Measurements from ENCODE around the gene POC1B.

POC1B gene

DNA sequence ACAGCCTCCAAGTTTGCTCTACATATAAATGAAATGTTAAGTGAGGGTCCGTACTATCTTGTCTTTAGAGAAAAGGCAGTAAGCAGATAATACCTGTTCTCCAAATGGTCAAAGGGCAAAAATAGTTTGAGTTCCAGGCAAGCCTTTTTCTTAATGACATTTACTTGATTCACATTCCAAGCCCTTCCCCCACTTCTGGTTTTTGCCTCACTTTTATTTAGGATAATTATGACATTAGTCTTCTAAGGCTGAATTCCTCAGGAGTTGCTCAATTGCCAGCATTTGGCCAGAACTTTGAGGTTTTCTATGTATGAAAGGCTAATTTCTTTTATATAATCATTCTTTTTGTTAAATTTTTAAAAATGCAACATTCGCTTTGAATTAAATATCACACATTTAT is 111.0 kb downstream of the POC1B start:
- peak; percentile 11 for DNase-seq

DNA sequence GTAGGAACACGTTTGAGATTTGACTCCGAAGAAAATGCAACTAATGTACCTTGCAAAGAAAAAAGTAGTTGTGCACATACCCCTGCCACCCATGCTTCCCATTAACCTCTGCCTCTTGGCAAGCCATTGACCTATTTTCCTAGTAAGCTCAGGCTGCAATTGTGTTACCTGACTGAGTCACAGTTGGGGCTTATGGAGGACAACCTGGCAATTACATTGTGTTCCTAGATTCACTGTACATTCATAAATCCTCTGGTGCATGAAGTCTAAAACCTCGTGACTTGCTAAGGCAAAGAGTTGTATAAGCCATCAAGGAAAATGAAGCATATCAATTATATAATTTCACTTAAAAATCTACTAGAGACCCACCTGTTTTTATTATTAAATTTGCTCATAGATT is 111.5 kb downstream of the POC1B start:
- no peak for DNase-seq

DNA sequence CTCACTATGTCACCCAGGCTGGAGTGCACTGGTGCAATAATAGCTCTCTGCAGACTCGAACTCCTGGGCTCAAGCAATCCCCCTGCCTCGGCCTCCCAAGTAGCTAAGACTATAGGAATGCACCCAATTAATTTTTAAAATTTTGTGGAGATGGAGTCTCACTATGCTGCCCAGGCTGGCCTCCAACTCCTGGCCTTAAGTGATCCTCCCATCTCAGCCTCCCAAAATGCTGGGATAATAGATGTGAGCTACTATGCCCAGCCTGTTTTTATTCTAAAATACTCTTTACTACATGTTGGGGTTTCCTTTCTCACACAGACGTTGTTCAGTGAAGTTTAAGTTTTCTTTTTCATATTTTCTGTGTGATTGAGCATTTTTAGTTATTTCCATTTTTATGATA is 112.6 kb downstream of the POC1B start:
- no peak for DNase-seq

DNA sequence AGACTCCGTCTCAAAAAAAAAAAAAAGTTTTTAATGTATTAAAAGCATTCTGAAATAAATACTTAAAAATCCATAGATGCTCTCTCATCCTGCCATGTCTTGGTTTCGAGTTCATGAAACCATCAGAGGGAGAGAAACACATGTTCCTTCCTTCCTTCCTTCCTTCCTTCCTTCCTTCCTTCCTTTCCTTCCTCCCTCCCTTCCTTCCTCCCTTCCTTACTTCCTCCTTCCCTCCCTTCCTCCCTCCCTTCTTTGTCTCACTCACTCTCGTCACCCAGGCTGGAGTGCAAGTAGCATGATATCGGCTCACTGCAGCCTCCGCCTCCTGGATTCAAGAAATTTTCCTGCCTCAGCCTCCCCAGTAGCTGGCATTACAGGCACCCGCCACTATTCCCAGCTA is 113.2 kb downstream of the POC1B start:
- DNase-seq = no peak

DNA sequence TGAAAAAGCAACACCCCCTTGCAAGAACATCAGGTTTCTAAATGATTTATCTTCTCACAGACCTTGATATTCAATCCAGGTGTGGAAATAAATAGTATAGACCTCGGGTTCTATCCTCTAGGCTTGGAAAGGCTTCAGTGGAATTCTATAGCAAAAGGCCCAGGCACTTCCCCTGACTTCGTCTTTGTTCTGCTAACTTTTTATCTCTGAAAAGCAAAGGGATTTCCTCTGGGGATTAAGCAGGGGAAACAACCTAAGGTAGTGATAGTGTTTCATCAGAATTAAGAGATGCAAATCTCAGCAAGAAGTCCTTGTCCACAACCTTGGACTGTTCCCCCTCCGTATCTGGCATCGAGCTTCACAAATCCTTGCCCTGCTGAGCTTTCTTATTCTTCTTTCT is 114.0 kb downstream of the POC1B start:
- no peak for DNase-seq

DNA sequence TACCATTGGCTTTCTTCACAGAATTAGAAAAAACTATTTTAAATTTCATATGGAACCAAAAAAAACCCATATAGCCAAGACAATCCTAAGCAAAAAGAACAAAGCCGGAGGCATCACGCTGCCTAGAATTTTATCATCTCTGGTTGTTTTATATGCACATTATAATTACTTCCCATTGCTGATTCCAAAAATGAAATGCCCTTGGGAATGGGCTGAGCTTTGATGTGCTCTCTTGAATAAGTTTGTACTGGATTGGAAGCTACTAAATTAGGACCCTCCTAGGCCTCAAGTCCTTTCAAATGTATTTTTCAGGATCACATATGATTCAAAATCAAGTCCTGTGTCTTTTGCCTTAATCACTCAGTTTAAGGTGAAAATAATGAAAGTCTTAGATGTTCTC is 114.6 kb downstream of the POC1B start:
- DNase-seq = no peak

DNA sequence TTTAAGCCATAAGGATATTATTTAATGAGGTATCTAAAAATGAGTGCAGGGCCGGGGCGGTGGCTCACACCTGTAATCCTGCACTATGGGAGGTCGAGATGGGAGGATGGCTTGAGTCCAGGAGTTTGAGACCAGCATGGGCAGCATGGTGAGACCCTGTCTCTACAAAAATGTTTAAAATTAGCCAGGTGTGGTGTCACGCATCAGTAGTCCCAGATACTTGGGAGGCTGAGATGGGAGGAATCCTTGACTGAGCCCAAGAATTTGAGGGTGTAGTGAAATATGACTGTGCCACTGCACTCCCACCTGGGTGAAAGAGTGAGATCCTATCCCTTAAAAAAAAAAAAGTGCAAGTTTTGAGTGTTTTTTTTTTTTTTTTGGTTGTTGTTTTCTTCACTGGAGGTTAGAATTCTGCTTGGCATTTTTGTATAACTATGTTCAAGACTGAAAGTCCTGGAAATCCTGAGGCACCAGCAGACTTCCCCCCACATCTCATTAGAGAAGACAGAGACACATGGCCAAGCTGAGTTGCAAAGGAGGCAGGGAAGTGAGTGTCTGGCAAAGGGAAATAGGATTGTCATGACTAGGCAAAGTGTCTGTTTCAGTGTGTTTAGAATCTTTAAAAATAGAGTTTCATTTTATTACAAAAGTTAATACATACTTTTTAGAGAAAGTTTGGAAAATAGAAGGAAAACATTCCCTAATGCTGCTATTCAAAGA is 120.1 kb downstream of the POC1B start:
- DNase-seq = no peak

DNA sequence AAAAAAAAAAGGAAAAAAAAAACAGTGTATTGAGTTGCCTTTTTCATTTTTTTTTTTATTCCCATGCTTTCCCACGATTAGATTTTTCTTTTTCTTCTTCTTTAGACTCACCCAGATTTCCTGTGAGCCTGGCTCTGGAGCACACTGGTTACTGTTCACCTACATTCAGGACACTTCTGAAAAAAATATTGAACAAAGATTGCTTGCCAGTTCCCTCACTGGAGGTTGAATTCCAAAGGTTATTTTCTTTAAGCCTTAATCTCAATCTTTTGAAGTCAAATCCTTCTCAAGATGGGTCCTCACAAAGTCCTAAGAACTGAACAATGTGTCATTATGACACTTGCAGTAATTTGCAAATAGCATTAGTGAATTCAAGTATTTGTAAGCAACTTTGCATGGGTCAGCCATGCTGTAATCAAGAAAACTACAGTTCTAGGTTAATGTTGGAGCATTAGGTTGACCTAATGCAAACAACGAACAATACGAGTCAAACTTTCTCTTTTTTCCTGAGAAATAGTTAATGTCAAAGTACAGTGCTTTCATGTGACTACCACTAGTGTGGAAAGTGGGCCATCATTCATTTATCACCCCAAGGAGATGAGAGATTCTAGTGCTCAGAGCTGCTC is 124.3 kb downstream of the POC1B start:
- DNase-seq = no peak

DNA sequence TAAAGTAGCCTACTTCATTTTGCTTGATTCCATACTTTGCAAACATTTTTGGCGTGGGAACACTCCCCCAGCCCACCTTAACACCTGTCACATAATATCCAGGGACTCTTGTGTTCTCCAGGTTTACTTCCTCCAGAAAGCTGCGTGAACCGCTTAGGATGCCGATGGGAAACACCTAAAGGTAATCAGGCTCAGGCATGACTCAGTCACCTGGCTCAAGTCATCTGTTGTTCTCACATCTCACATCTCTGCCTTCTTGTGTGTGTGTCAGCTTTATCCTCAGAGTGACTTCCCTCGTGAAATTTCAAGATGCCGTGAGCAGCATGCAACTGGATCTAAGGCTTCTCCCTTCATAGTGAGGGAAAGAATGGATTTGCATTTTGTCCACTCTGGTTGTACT is 125.4 kb downstream of the POC1B start:
- DNase-seq = no peak

DNA sequence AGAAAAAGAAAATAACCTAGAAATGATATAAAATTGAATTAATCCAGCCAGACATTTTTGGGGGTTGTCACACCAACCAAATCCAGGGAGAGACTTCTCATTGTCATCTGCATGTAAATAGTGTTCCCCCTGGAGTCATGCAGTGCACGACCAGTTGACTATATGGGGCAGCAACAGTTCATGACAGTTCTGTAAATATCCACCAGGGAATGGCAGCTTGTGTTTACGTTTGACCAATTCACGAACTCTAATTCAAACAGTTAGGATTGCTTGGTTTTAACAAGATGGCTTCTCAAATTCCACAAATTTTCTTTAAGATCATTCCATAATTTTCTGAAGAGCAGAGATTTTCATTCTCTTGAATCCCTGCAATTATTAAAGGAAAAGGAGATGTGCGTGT is 130.1 kb downstream of the POC1B start:
- no peak for DNase-seq

DNA sequence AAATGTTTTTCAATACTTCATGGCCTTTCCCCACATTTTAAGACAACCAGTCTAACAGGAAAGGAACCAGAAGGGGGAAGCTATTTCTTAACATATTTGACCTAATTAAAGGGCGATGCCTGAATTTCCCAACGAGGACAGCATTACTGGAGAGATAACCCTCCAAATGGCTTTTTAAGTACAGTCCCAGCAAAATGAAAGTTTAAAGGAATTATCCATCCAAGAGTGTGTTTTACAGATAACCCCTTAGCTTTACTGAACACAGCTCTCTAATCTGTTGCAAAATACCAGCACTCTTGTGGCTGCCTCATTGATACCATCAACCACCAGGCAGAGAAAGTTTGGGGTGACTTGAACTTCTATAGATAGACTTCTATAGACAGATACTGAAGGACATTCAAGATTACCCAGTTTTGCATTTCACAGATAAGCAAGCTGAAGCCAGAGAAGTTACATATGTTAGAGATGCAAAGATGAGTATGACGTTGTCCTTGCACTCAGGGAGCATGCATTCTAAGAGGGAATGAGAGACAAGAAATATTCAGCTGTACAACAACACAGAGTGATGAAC is 132.2 kb downstream of the POC1B start:
- DNase-seq = no peak

DNA sequence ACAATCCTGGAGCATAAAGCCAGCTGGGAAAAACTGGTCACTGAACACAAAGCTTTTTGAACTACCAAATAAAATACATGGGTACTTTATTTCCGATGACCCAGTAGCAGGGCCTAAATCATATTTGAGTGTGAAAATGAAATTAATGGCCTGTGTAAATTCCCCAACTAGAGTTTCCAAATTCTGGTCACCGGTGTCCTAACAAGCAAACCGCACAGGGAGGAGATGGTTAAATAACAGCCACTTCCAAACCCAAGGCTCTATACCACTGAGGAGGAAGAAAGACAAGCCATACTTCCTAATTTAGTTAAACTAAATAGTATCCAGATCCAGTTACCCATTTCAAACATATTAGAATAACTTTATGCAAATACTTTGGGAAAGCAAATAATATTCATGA is 133.5 kb downstream of the POC1B start:
- no peak for DNase-seq

DNA sequence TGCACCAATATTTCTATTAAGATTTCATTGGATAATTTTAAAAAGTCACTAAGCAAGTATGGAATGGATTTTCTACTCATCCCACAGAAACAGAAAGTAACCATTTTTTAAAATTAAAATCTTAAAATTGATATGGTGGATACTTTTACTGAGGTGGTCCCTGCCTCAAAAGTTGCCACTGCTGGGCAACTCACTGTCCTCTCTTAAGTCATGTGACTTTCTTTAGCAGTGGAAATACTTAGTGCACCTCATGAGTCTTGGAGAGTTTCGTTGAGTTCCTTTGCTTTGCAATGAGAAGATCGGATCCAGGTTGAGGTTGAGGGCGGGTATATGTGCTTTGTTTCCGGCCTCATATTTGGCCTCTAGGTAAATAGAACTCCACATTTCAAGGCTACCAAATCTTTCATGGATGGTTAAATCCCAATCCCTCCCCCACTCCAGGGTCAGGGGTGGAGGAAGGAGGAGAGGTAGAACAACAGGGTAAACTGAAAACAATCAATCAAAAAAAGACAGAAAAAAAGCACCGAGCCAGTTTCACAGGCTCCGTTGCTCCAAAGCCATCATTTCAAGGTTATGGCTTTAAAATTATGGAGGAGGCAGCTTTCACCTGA is 134.0 kb downstream of the POC1B start:
- no peak for DNase-seq

DNA sequence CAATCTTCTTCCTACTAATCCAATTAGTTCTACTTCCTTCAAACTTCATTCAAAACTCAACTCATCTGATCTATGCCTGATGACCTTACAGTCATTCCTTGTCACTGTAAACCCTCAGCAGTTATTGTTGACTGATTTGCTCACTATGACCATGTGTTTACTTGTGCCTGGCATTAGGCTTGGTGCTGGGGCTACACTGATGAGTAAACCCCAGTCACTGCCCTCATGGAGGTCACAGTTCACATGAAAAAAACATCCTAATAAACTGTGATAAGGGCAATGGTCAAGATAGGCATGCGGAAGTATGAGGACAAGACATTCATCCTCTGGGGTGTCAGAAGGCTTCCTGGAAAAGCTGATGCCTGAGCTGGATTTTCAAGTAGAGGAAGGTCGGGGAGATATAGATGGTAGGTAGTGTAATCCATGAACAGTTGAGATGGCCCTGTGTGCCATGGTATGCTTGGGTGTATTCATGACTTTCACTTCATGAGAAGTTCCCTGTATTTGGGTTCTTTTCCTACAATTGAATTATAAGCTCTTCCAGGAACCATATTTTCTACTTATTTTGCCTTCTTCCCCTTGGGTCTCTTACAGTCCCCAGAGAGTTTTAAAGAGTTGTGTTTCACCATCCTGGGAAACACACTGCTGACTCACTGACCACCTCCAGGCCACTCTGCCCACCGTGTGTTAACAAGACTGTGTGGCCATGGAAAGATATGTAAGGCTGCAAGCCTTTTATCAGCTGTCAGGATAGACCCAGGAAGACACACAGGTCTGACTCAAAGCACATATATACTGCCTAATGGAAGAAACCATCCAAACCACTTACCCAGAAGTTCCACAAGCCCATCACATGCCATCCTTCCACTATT is 134.8 kb downstream of the POC1B start:
- DNase-seq = peak; percentile 80

DNA sequence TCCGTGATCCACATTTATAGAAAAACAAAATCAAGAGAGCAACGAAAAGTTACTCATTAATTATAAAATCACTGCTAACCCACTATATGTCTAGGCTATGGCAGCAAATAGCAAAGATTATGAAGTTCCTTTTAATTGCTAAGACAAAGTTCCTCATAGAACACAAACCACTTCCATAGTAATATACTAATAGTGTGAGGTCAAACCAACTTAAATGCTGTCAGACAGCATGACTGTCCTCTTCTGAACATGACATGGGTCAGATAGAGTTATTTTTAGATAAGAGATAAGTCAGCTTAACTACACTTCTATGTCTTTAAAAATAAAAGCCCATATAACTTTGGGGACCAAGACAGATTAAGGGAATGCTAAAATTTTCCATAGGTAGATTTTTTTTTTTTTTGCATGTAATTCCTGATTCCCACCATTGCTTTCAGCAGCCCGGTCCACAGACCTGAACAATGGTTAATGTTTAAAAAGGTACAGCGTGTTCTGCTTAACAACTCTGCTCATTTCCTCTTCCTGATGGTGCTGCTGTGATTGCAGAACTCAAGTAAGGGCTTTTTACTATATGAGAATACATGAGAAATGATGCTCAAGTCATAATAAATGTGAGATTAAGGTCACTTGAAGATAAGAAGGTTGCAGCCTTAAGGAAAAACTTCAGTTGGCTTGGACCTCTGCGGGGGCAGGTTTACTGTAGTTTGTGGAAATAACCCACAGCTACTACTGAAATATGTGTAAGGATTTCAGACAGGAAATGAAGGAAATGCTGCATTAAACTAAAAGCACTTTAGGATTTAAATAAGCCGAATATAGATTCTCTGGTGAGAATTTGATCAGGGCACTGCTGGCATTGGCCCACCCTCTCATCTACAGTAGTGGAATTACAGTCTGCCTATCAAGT is 135.8 kb downstream of the POC1B start:
- DNase-seq = peak; percentile 80

DNA sequence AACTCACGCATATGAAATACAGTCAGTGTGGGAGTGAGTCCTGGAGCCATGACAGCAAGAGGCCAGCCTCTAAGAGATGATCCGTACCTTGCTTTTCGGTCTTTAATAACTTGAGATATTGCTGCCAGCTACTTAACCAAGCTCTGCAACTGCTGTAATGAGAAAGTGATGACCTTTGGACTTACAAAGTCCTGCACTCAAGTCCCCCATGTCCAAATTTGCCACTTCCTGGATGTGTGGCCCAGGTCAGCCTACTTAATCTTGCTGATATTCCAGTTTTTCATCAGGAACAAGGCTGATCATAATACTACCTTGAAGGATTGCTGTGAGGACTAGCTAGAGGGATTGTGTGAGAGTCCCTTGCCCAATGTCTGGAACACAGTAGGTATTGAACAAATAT is 139.7 kb downstream of the POC1B start:
- DNase-seq = no peak

DNA sequence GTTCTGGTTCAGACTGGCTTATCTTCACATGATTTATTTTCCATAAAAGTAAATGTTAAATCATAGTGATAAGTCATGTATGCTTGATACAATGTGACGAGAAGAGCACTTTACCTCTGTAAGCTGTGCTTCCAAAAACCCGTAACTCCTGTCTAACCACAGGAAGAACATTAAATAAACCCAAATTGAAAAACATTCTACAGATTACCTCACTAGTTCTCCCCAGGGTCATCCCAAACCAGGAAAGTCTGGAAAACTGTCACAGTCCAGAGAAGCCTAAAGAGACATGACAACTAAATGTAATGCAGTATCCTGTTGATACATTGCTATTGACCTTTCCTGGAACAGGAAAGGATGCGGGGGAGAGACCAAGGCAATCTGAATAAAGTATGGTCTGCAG is 141.0 kb downstream of the POC1B start:
- DNase-seq = no peak

DNA sequence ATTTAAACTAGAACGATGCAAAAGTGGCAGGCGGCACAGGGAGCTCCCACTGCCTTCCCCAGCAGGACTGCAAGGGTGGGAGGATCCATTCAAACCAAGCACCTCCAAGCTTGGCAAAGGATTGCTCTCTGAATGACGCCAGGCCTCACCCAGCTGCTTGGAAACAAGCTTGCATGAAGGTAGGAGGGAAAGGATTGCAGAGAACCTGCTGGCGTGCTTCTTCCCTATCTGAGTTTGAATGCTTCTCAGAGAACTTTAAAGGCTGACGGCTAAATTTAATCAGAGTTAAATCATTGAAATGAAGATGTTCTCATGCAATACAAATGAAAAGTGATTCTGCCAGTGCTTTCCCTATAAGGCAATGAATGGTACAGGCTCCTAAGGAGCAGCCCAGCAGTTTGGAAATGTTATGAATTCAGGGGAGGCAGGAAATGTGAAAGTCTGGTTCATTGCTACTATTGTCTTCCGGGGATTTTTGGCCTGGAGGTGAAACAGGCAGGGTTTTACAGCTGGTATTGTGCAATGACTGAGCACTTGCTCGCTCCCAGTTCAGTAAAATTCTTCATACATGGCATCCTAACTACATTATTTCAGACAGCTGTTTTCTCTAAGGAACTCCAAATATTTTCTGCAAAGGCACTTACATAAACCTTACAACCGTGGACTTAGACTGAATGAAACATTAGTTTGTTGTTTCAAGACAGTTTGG is 141.6 kb downstream of the POC1B start:
- DNase-seq = peak; percentile 89

DNA sequence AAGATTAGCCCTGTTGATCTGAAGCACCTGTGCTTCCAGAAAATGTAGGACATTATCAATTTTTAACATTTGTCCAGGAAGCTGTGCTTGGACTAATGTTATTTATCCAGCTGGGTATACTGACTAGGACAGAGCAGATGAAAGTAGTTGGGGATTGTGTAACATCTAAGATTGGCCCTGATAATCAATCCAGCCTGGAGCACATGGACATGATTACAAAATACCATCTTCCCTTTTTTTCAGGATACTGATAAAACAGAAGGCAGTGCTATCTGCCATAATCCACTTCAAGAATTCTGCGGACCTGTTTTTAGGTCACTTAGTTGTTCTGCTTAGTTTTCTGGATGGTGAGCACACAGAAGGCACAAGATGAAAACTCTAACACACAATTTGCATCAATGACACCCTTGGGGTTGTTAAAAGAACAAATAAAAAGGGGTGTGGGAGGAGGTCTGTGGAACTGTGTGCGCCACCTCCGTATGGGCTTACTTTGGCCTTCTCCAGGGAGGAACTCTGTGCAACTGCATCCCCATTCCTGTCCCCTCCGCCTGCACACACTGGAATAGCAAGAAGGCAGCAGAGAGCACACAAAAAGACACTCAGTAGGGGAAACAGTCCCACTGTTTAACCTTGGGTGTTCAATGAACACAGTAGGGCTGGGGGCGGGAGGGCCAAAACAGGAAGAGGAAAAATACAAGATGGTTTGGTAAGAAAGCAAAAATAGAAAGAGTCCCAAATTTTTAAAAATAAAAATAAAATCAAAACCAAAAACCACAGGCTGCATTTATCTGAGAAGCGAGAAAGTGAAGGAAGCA is 142.4 kb downstream of the POC1B start:
- DNase-seq = no peak

DNA sequence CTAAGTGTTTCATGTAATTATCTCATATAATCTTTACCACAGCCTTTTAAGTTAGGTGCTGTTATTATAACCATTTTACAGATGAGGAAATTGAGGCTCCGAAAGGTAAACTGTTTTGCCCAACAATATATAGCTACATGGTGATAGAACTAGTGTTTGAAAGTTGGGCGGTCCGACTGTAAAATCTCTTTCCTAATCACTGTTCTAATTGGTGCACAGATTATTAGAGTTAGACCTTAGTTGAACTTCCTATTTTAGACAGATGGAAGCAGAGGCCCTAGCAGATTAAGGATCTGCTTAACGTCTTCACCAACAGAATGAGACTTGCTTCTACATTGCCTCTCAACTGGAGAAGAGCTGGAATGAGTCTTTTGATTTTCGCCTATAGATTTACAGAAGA is 143.5 kb downstream of the POC1B start:
- no peak for DNase-seq

All from NCI-H226 (cell line).